Ureter (tissue), 1 donor: Measurements from ENCODE around the gene SLC16A5. TPM values are rescaled to one million over a fixed set of nuclear protein-coding genes. Genes with fewer than 3 reads are reported as not detected.
"Not testable (repeated sequence)": the region's sequence is repeated elsewhere in the genome, so short reads cannot be mapped to it uniquely, and the experiment has no call there.

Source experiments
- DNase-seq: peaks from one replicate; pipeline ENCODE4 v3.0.0-alpha.2; 2020; ENCODE audit warnings: low spot score
- total RNA-seq: library from RNA; stranded (reverse); gene quantifications from one replicate; pipeline ENCODE4 v1.2.4, GENCODE V29; 2023
- donor health status: DM: yes; HTN: yes; CAD: no.

SLC16A5 gene
- total RNA-seq, 1 donor from 2014 or later, result 77.7 TPM

DNA sequence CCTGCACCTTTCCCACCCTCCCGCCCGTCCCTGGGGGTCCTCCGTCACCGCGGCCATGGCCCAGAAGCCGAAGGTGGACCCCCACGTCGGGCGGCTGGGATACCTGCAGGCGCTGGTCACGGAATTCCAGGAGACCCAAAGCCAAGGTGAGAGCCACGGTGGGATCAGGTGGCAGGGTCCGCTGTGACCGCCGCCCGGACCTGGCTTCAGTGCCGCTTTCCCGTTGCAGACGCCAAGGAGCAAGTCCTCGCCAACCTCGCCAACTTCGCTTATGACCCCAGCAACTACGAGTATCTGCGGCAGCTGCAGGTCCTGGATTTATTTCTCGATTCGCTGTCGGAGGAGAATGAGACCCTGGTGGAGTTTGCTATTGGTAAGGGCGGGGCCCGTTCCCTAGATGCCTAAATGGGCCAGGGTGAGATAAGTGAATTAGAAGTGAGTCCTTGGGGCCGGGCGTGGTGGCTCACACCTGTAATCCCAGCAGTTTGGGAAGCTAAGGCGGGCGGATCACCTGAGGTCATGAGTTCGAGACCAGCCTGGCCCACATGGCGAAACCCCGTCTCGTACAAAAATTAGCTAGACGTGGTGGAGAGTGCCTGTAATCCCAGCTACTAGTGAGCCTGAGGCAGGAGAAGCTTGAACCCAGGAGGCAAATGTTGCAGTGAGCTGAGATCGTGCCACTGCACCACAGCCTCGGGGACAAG, 22.6 kb downstream of the SLC16A5 start:
- no peak for DNase-seq

DNA sequence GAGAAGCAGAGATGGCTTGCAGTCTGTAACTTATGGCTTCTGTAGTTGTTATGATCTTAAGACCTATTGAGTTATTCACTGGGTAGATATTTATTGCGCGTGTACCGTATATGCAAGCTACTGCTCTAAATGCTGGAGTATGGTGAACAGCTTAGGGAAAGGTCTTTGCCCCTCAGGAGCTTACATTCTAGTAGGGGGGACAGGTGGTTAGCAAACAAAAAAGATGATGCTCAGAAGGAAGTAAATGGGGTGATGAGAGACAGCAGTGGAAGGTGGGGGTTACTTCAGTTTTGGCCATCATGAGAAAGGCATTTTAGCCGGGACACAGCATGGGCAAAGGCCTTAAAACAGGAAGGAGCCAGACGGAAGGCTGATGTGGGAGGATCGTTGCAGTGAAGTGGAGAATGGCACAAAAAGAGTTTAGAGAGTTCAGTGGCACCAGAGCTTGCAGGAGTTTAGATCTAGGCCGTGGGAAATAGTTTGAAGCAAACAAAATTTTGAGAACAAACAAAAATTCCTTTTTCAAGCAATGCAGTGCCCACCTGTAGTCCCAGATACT, 24.1 kb downstream of the SLC16A5 start:
- no peak for DNase-seq

DNA sequence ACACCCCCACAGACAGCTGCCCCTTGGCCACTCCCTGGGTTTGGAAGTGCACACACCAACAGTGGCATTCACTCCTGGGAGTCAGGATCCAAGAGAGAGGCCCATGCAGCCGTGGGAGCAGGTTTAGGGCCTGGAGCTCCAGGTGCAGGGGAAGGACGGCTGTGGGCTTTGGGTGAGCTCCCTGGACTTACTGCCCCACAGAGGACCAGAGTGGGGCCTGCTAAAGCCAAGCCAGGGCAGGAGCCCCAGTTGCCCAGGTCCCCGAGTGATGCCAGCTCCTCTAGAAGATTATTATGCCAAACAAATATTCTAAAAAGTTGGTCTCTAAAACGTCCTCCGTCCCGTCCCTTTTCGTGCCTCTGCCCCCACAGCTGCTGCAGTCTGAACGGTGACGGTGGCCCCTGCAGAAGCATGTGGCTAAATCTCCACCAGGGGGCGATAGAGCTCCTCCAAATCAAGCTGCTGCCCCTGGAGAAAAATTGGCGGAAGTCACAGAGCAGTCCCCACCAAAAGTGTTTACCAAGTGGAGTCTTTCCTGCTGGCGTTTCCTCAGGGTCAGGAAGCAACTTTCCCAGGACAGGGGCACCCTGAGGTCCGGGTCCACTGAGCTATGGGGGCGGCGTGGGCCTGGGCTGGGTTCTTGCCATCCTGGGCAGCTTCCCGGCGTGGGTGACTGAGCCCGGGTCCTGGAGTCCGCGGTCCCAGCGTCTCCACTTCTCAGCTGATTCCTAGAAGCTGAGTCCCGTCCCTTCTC, 26.2 kb downstream of the SLC16A5 start:
- DNase-seq, result peak; percentile 94

DNA sequence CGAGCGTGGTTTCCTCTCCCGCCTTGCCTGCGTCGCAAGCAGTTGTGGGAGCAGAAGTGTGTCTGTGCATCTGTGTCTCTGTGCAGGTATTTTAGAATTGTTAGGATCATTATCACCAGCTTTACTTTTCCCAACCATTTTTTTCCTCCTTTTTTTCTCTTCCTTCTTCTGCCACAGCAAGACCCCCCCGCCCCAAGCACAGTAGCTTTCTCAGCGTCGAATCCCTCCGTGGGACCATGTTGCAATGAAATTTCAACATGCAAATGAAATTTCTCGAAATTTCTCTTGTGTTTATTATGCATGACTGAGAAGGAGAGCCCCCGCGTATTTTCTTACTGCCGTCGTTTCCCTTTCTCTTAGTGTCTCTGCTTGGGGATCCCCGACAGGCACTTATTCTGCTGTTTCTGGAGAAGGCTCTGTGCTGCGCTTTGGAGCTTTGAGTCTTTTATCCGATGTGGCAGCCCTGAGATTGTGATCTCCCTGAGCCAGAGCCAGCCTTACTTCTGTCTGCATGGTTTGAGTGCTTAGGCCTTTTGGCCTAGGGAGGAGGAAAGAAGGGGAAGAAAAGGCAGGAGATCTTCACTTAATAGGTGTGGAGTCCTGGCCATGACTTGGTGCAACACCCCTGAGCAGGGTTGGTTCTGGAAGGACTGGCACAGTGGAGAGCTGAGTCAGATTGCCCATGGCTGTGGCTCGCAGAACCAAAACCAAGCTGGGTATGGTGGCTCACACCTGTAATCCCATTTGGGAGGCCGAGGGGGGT, 27.0 kb downstream of the SLC16A5 start:
- no peak for DNase-seq

DNA sequence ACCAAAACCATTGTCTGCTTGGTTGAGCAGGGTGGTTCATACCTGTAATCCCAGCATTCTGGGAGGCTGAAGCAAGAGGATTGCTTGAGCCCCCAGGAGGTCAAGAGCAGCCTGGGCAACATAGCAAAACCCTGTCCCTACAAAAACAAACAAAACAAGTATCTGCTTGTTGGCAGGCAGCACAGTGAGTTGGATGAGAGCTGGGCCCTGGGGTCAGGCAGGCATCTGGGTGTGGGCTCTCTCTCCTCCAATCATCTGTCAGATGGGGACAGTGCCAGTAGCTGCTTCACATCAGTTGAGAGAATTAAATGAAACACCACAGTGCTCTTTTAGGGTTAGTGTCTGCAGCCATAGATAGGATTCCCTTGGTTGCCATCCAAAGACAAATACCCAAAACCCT, 27.8 kb downstream of the SLC16A5 start:
- DNase-seq, result no peak

DNA sequence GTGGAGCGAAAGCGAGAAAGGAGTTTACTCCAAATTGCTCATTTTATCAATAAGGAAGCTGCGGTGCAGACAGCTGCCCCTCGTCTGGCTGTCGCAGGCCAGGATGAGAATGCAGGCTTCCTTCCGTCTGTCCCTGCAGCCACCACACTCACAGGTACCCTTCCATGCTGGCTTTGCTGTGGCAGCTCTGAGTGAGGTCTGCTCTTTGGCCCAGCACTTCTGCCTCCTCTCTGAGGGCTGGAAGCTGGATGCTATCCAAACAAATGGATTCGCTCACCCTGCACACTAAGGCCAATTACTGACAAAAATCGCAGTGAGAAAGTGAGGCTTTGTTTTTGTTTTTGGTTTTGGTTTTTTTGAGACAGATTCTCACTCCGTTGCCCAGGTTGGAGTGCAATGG, 29.0 kb downstream of the SLC16A5 start:
- no peak for DNase-seq

DNA sequence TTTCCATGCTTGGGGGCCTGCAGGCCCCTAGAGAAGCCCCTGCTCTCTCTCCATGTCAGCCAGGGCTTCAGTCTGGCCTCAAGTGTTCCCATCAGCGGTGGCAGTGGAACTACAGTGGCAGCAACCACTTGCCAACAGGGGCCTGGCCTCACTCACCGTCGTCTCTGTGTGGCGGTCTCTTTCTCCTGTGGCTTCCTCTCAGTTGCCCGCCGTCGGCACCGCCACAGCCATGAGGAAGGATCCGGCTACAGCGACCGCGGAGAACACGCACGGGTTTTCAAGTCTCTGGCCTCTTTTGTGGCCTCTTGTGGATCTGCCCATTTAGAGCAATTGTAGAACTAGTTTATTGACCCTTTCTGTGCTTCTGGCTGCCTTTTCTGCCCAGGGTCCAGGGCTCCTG, 30.6 kb downstream of the SLC16A5 start:
- no peak for DNase-seq

DNA sequence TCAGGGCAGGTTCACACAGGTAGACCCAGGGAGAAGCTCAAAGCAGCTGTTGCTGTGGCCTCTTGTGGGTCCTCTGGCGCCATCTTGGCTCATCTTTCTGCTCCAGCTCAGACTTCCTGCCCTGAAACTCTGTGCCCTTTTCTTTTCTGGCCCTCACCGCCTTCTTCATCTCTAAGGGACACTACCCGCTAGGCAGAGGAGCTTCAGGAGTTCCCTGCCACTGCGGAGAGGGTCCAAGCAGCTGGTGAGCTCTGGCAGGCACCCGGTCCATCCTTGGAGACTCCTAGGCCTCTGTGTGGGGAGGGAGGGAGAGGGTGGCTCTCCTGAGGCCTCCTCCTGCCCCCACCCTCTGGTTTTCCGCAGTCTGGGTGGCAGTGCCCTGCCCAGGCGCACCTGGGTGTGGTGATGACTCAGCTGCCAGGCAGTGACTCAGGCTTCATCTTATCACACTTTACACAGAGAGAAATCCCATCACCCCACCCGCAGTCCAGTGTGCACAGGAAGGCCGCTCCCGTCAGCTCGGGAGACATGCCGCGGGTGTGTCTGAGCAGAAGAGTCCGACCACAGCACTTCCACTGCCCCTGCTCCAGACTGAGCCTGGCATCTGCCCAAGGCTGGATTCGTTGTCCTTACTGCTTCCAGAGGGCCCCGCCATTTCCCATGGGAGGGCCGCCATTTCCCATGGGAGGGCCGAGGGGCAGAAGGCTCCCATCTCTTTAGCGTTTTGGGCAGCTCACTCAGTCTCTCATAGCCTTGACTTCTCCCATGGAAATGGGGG, 36.5 kb downstream of the SLC16A5 start:
- peak; percentile 87 for DNase-seq

DNA sequence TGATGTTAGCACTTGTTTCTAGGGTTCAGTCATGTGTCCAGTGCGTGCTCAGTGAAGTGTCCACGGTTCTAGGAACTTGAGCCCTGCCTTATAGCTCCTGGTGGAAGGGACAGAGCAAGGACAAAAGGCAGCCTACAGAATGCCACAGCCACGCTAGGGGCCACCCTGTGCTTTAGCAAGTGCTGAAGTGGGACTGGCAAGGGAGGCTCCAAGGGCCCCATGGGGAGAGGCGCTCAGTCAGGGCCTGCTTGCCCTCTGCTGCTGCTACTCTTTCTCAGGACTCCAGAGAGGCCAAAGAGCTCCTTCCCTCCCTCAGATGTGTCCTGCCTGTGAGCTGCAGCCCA, 37.0 kb downstream of the SLC16A5 start:
- DNase-seq, result no peak

DNA sequence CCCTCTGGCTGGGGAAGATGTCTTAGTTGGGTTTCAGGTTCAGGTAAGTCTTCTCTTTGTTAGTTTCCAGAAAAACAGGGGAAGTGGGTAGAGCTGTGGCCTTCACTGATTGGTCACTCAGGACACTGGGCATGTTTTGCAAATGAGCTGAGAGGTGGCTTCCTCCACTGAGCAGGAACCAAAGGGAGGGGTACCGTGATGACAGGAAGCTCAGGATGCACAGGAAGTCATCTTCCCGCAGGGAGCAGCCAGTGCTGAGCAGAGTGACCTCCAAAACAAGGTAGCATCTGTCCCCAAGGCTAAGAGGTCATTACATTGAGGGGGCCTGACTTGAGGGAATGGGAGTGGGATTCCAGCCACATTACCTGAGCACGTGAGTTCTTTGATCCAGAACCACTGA, 38.2 kb downstream of the SLC16A5 start:
- no peak for DNase-seq

DNA sequence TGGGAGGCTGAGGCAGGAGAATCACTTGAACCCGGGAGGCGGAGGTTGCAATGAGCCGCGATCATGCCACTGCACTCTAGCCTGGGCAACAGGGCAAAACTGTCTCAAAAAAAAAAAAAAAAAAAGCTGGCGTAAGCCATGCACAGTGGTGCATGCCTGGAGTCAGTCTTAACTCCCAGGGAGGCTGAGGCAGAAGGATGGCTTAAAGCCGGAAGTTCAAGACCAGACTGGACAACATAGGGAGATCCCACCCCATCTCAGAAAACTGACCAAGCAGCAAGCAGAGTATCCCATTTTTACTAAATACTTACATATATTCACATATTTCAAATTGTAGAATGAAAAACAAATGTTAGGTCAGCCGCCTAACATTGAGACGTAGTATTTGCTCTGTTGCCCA, 39.2 kb downstream of the SLC16A5 start:
- no peak for DNase-seq

DNA sequence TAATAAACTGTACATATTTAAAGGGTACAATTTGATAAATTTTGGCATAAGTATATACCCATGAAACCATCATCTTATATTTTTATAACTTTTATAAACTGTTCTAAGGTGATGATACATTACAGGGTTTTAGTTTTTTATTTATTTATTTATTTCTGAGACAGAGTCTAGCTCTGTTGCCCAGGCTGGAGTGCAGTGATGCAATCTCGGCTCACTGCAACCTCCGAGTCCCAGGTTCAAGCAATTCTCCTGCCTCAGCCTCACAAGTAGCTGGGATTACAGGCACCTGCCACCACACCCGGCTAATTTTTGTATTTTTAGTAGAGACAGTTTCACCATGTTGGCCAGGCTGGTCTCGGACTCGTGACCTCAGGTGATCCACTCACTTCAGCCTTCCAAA, 40.2 kb downstream of the SLC16A5 start:
- DNase-seq, result not testable (repeated sequence)

DNA sequence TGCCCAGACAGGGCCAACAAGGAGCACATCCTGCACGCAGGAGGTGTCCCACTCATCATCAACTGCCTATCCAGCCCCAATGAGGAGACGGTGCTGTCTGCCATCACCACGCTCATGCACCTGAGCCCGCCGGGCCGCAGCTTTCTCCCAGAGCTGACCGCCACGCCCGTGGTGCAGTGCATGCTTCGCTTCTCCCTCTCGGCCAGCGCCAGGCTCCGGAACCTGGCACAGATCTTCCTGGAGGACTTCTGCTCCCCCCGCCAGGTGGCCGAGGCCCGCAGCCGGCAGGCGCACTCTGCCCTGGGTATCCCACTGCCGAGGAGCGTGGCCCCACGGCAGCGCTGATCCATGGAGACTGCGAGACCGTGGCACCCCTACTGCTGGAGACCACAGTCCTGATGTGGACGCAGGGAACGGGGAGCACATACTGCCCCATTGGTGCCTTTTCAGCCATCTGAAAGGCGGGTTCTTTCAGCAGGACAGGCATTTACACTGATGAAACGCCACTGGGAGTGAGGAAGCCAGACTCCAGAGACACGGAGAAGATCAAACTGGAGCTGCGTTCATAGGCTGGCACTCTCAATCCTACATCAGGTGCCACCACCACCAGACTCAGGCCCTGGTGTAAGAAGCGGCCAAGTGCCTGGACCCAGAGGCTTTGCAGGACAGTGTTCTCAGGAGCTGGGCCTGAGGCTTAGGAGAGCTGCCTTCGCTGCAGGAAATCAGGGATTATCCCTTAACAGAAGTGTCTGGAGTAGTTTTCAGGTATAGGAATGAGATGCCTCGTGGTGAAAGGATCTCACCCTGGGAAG, 41.1 kb downstream of the SLC16A5 start:
- no peak for DNase-seq

DNA sequence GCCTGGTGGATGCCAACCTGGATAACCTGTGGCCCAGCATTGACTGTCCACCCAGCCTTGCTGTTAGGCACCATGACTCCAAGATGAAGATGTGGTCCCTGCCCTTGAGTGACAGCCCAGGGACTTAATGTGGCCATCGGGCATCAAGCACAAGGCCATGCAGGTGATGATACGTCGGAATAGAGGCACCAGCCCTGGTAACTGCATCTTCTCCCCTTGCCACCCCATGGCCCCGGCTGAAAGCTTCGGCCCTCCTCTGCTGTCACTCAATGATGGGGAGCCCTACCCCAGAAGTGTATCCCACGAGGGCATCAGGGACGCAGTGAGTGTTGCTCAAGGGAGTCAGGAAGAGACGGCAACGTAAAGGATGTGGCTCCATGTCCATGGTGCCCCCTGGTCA, 41.8 kb downstream of the SLC16A5 start:
- DNase-seq, result no peak

DNA sequence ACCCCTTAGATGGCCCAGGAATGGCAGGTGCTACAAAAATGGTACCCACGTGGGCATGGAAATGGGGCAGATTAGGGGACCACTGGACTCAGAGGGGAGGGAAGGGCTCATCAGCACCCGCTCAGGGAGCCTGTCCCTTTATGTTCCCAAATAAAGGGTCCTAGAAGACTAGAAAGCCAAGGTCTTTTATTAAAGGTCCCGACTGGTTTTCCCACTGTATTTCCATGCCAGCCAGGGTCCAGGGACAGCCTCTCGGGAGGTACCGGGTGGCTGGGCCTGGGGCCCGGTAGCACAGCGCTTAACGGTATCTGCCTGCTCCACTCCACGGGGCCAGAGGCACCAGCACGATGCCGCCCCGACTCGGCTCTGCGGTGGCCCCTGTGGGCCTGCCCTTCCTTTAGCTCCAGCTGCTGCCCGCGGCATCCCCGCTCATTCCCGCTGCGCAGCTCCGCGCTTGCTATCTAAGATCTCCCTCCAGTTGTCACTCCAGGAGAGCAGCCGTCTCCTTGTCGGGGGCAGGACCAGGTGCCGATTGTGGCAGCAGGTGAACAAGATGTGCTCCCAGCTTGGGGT, 42.4 kb downstream of the SLC16A5 start:
- no peak for DNase-seq

DNA sequence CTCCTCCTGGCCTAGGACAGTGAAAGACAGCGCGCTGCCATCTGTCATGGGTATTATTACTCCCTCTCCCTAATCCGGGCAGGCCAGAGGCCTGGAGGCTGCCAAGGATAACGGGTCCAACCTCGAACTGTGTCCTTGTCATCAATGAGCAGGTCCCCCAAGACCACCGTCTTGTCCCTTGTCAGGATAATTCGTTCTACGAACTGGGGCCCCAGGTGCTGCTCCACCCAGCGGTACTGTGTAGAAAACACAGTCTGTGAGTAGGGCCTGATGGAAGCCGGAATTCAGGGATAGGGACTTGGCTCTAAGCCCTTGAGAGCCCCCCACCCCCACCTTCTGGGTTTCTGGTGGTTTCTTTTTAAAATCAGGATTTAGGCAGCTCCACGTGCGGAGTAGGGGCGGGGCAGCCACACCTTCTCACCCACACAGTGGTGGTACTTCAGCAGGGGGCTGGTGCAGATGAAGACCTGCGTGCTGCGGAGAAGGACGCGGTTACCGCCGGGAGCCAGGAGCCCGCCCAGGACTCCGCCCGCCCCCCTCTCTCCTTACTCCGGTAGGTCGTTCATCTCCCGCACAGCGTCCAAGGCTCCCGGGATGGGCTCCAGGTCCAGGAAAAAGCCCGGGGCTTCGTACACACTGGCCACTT, 43.0 kb downstream of the SLC16A5 start:
- no peak for DNase-seq

DNA sequence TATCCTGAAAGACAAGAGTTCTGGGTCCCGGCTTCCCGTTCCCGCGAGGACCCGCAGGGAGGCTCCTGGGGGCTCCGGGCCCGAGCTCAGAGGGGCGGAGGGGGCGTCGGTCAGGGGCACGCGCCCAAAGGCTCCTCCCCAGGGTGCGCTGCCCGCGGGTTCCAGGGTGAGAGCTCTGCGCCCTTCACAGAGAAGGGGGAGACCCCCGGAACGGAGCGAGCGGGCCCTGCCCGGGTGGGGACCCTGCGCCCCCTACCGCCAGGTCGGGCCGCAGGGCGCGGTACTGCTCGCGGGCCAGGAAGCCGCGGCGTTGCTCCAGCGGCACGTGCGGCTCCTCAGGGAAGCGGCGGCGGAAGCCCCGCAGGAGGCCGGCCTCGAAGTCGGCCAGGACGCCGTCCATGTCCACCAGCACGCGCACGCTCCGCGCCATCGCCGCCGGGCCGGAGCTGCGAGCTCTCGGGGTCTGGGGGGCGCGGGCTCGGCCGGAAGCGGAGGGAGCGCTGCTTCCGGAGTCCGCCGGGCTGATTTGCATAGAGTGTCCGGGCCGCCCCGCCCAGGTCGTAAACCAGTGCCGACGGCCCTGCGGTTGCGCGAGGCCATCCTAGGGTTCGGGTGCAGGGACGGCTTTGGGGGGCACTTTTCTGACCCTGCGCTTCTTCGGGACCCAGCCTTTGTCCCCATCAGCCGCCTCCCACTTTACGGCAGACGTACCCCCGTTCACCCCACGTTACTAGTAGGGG, 43.7 kb downstream of the SLC16A5 start, which contains the start of gene NT5C:
TSS of gene NT5C (minus strand) at position 465 of the 740 bp plus-strand sequence. CDS start at position 430, 35 bp downstream.
- peak; percentile 86 for DNase-seq

DNA sequence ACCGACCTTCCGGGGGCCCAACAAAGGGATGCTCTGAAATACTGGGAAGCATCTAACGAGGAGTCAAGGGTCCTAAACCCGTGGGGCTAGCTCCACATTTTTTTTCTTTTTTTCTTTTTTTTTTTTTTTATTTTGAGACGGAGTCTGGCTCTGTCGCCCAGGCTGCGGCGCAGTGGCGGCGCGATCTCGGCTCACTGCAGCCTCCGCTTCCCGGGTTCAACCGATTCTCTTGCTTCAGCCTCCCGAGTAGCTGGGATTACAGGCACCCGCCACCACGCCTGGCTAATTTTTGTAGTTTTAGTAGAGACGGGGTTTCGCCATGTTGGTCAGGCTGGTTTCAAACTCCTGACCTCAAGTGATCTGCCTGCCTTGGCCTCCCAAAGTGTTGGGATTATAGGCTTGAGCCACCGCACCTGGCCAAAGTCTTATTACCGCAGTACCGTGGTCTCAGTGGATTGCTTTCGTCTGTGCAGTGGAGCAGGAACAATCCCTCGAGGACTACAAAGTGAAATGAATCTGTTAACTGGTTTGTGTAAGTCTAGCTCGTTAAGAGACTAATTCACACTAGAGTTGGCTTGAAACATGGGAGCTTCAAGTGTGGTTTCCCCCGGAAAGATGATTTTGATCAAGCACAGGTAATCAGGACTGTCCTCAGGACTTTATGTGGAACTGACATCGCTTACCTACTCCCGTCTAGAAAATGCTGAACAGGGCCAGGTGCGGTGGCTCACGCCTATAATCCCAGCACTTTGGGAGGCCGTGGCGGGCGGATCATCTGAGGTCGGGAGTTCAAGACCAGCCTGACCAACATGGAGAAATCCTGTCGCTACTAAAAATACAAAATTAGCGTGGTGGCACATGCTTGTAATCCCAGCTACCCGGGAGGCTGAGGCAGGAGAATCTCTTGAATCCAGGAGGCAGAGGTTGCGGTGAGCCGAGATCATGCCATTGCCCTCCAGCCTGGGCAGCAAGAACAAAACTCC, 44.6 kb downstream of the SLC16A5 start:
- DNase-seq, result not testable (repeated sequence)
